DMS79 treated with DMSO at 0.1 percent for 48 hours (cell line): ENCODE data around the gene LCAT.

ENCODE experiments used
- DNase-seq: peaks from one replicate; lab custom pipeline; 2025; lab: John Stamatoyannopoulos, UW

Gene LCAT

DNA sequence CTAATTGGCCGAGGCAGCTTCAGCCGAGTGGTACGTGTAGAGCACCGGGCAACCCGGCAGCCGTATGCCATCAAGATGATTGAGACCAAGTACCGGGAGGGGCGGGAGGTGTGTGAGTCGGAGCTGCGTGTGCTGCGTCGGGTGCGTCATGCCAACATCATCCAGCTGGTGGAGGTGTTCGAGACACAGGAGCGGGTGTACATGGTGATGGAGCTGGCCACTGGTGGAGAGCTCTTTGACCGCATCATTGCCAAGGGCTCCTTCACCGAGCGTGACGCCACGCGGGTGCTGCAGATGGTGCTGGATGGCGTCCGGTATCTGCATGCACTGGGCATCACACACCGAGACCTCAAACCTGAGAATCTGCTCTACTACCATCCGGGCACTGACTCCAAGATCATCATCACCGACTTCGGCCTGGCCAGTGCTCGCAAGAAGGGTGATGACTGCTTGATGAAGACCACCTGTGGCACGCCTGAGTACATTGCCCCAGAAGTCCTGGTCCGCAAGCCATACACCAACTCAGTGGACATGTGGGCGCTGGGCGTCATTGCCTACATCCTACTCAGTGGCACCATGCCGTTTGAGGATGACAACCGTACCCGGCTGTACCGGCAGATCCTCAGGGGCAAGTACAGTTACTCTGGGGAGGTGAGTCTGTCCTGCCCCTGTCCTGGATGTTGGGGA is 34.7 kb downstream of the LCAT start:
- no peak for DNase-seq

DNA sequence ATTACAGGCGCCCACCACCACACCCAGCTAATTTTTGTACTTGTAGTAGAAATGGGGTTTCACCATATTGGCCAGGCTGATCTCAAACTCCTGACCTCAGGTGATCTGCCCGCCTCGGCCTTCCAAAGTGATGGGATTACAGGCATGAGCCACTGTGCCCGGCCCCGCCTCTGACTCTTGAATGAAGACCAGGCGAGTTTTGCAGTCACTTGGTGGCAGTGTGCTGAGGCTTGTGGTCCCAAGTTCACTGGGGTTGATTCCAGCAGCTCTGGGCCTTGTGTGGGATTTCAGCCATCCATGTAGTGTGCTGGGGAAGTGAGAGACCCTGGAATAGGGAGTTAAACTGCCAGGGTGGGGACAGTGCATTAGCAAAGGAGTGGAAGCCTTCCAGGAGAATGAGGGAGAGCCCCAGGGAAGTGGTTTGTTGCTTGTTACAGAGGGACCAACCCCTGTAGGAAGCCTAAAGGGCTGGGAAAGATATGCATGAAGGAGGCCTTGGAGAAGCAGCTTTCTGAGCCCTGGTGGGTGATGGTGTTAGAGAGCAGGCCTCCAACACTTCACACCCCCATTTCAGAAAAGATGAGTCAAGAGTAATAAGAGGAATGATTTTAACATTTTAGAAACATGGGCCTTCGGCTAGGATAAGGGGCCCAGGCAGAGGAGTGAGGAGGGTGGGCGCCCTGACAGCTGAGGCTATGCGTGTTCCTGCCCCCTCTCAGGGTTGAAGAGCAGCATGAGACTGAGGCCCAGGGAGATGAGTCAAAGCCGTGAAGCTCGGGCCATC is 36.3 kb downstream of the LCAT start:
- no peak for DNase-seq

DNA sequence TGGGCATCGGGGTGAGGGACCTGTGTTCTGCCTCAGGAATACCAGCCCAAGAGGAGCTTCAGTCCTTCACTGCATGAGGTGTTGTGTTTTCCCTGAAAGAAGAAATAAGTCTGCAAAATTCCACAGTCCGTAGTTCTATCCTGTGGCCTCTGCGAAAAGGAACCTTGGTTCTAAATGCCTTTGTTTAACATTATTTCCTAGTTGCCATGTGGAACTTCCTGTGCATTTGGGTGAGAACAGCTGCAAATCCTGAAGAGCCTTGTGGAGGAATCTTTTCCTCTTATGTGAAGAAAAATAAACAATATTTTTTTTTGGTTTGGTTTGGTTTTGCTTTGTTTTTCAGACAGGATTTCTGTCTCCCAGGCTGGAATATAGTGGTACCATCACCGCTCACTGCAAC is 41.1 kb downstream of the LCAT start:
- no peak for DNase-seq

DNA sequence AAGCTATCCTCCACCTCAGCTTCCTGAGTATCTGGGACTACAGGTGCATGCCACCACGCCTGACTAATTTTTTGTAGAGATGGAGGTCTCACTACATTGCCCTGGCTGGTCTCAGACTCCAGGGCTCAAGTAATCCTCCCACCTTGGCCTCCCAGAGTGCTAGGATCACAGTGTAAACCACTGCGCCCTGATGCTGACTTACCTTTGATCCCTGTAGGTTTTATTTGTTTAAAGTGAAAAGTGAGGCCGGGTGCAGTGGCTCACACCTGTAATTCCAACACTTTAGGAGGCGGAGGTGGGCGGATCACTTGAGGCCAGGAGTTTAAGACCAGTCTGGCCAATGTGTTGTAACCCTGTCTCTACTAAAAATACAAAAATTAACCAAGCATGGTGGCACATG is 42.2 kb downstream of the LCAT start:
- DNase-seq: no peak

DNA sequence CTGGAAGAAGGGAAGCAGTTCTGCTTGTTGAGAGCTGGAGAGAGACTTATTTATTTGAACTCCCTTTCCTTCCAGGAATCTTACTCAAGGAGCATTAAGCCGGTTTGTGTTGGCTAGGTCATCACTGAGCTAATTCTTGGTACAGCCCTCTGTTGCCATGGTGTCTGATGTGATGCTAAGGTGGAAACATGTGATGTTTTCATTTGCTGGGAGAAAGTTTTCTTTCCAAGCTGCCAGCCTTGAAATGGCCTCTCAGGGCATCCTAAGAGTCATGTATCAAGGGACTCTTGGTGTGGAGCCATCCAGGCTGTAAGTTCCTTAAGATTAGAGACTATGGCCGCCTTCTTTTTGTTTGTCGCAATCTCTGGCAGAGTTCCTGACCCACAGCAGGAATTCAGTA is 46.7 kb downstream of the LCAT start:
- DNase-seq: no peak

DNA sequence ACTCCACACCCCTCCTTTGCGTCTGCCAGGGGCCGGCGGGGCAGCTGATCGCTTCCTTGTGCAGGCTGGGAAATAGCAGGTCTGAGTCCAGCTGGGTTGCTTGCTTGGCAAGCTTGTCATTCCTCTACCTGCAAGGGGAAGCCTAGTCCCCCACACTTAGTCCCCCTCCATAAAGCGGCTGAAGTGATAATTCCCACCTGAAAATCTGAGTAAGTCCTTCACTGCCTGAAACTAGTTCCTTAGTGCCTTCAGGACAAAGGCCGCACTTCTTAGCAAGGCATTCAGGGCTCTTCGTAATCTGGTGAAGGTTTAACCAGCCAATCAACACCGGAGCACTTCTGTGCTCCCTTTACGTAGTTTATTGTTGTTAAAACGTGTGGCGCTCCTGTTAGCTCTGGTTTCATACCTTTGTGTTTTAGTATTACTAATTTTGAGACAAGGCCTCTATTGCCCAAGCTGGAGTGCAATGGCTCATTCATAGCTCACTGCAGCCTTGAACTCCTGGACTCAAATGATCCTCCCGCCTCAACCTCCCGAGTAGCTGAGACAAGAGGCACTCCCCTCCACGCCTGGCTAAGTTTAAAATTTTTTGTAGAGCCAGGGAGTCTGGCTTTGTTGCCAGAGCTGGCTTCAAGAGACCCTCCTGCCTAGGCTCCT is 50.0 kb downstream of the LCAT start:
- DNase-seq: no peak

DNA sequence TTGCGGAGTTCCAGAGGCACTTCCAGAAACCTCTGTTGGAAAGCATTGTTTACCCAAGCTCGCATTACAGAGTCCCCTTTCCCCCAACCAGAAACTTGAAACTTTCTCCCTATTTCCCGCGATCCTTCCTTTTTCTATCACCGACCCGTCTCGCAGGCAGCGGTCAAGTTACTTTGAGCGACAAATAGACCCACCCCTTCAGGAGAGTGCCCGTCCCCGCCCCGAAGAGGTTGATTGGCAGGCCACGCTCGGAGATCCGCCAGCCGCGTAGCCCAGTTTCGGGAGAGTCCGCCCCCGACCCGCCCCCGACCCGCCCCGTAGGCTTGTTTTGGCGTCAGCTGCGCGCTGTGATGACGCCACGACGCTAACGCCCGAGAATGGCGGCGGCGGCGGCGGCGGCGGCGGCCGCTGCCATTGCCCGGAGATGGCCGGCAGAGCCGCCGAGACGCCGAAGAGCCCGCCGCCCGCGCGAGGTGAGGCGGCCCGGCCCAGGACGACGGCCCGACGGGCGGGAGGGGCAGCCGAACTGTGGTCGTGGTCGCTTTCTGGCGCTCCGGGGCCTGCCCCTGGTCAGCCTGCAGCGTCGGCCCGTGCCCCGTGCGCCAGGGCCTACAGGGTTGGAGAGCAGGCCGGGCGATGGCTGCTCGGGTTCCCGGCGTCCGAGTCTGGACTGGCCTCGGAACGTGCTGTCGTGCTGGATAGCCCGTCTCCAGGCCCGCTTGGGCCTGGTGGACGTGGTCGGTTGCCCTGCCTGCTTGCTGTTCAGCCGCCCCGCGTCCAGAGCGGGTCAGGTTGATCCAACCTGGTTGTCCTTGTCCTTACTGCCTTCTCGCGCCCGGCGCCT is 50.8 kb downstream of the LCAT start, which contains the start of gene PSKH1:
PSKH1 (plus strand) TSS at position 356 of the 844 bp plus-strand sequence. CDS start 15,496 bp downstream, outside the sequence.
- peak; percentile 74 for DNase-seq

DNA sequence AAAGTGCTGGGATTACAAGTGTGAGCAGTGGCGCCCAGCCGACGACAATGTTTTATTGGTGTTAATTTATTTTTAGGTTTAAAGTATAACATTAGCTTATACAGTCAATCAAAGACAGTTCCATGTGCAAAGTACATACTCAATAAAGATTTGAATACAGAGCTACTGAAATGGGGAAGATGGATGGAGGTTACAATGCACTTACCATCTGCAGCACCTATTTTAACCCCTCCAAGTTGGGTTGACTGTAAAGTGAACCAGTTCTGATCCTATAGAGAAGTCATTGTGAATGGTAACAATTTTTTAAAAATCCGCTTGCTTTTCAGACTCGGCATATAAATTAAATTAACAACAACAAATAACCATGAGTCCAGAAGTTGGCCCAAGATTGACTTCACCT is 51.5 kb downstream of the LCAT start:
- DNase-seq: no peak
